Esophagus squamous epithelium (tissue), 5 donors: ENCODE results near the gene TIAM2. TPM values are rescaled to one million over a fixed set of nuclear protein-coding genes. Genes with fewer than 3 reads are reported as not detected.

Experiments
- DNase-seq: peaks from one replicate; lab custom pipeline; 2025; lab: John Stamatoyannopoulos, UW
- H3K27ac ChIP-seq, 4 donors: fragments of 200-600 bp; sonication (generic); one replicate each; pipeline ENCODE4 v1.5.1; 2016 to 2019; ENCODE audit warnings: mild to moderate bottlenecking in 1 of 4
- H3K27me3 ChIP-seq, 4 donors: fragments of 200-600 bp; sonication (generic); 1 replicate in 3 of 4; 2 replicates in 1 of 4; pipeline versions ENCODE4 v1.5.1 to v1.6.0; 2017 to 2021; ENCODE audit warnings: antibody characterized with exemption in 1 of 4
- H3K36me3 ChIP-seq, 3 donors: fragments of 200-600 bp; sonication (generic); one replicate each; pipeline ENCODE4 v1.5.1; 2016 to 2019
- H3K4me1 ChIP-seq, 3 donors: fragments of 200-600 bp; sonication (generic); one replicate each; pipeline ENCODE4 v1.5.1; 2017 to 2019
- H3K4me3 ChIP-seq, 4 donors: fragments of 200-600 bp; sonication (generic); 1 replicate in 3 of 4; 2 replicates in 1 of 4; pipeline ENCODE4 v1.5.1; 2016 to 2019; ENCODE audit warnings: mild to moderate bottlenecking in 2 of 4, moderate library complexity in 1 of 4
- H3K9me3 ChIP-seq, 3 donors: fragments of 200-600 bp; sonication (generic); one replicate each; pipeline ENCODE4 v1.5.1; 2016 to 2019
- POLR2A ChIP-seq, 4 donors: fragments of 450-650 bp; IDR thresholded peaks; one replicate each; pipeline ENCODE4 v1.6.1; 2017; ENCODE audit warnings: antibody characterized with exemption in 4 of 4, mild to moderate bottlenecking in 4 of 4, moderate library complexity in 3 of 4
- WGBS, 2 donors: methylation state at CpG; one replicate each; pipeline ENCODE4 v1.1.5; 2018; 5-methylcytosine and 5-hydroxymethylcytosine counted together
- intact Hi-C: fragments of 100-400 bp; cut with DNase I; formaldehyde crosslinking; loops from one replicate; pipeline ENCODE4 v1.15.0; 2022
- total RNA-seq, 4 donors: library from RNA; depleted of rRNA; stranded (reverse); fragments of >200 nt; gene quantifications; one replicate each; pipeline ENCODE4 v1.1.0, GENCODE V29; 2016
- TF ChIP-seq, protein P1 (sequence below), 6 experiments: fragments of 450-650 bp in 4 of 6; fragments of 200-600 bp in 2 of 6; sonication (generic) in 2 of 6; IDR thresholded peaks; one replicate each; pipeline ENCODE4 v1.5.1; 2016 to 2019; ENCODE audit warnings: antibody characterized with exemption in 6 of 6, mild to moderate bottlenecking in 4 of 6, moderate library complexity in 4 of 6
- donor health status: DM: yes; HTN: yes; CAD: no.

Gene TIAM2
- total RNA-seq, 4 donors from 2014 or later: 2.3 to 10.3 (median 5.6) TPM

DNA sequence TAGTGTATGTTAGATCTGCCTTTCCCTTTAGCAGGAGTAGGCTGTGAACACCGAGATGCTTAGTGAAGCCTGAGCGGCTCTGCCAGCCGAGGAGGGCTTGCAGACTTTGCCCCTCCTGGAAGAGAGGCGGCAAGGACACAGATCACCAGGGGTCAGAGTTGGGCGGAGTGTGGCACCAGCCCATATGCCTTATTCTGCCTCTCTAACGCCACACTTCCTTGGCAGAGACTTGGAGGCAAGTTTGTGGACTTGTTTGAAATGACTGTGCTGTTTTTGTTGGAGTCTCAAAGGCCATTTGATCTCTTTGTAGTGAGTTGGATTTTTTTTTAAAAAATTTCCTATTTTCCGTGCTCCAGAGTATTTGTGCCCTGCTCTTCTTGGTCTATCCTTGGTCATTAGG is 224.2 kb downstream of the TIAM2 start:
- Histone ChIP-seq H3K27ac (peak overlapping the region in 2 of 4 donors; percentile 13 to 76), H3K36me3 (no peaks in the 10 kb centered on the region), H3K9me3 (no peaks in the 10 kb centered on the region), H3K4me3 (no peak overlapping the region), H3K27me3 (no peaks in the 10 kb centered on the region), H3K4me1 (peaks cover 3 to 28% (median 7%) of the 10 kb centered on the region in 3 donors)
- intact Hi-C loops: no loop called here
- TF ChIP-seq, protein P1, sequence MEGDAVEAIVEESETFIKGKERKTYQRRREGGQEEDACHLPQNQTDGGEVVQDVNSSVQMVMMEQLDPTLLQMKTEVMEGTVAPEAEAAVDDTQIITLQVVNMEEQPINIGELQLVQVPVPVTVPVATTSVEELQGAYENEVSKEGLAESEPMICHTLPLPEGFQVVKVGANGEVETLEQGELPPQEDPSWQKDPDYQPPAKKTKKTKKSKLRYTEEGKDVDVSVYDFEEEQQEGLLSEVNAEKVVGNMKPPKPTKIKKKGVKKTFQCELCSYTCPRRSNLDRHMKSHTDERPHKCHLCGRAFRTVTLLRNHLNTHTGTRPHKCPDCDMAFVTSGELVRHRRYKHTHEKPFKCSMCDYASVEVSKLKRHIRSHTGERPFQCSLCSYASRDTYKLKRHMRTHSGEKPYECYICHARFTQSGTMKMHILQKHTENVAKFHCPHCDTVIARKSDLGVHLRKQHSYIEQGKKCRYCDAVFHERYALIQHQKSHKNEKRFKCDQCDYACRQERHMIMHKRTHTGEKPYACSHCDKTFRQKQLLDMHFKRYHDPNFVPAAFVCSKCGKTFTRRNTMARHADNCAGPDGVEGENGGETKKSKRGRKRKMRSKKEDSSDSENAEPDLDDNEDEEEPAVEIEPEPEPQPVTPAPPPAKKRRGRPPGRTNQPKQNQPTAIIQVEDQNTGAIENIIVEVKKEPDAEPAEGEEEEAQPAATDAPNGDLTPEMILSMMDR (IDR thresholded peaks at IDR 0.05): no peak
- TF ChIP-seq POLR2A (IDR thresholded peaks at IDR 0.05): no peak
- no peak for DNase-seq
- 65 to 80% methylated on average over 4 to 7 of the region's 7 CpGs for WGBS, 2 donors

DNA sequence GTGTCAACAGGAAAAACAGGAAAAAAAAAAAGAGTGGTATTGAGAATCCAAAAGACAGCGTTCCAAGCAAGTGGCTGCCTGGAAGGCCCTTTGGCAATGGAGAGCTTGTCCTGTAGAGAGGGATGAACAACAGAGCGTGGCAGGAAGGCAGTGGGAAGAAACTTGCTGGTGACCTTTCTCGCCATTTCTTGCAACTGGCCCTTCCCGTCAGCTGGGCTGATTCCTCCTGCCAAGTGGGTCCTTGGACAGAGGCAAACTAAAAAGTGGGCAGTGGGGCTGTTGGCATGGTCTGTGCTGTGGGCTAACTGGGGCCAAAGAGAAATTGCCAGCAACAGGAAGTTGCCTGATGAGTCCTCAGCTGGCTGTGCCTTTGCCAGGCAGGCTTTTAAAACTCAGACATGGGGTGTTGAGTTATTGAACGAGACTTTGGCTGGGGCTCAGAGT is 224.8 kb downstream of the TIAM2 start:
- no peaks in the 10 kb centered on the region for H3K36me3 ChIP-seq
- WGBS, 2 donors: 62 to 64% methylated on average over 4 to 5 of the region's 5 CpGs
- TF ChIP-seq, protein P1 (IDR thresholded peaks at IDR 0.05): no peak
- TF ChIP-seq POLR2A (IDR thresholded peaks at IDR 0.05): no peak
- H3K9me3 ChIP-seq: no peaks in the 10 kb centered on the region
- no peaks in the 10 kb centered on the region for H3K27me3 ChIP-seq
- peak overlapping the region in 3 of 4 donors; percentile 3 to 76 (median 13) for H3K27ac ChIP-seq
- H3K4me3 ChIP-seq: no peak overlapping the region
- intact Hi-C loops: no loop called here
- no peak for DNase-seq
- peaks cover 3 to 22% (median 7%) of the 10 kb centered on the region in 3 donors for H3K4me1 ChIP-seq

DNA sequence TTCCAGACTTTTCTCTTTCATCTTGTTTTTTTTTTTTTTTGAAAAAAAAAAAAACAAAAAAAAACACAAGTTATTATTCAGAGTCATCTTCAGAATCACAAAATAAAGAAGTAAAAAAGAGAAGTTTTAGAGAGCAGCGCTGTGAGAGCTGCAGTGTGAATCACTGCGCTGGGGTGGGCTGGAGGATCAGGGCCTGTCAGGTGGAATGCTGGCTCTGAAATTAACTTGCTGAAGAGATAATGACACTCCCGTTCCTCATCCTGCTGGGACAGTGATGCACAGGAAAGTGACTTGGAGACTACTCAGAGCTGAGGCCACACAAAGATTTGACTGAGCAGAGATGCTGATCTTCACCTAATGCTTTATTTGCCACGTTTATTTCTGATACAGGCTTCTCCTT is 226.0 kb downstream of the TIAM2 start:
- no peak for TF ChIP-seq POLR2A (IDR thresholded peaks at IDR 0.05)
- TF ChIP-seq, protein P1 (IDR thresholded peaks at IDR 0.05): no peak
- no peak for DNase-seq
- H3K36me3 ChIP-seq: no peaks in the 10 kb centered on the region
- H3K27me3 ChIP-seq: no peaks in the 10 kb centered on the region
- no peak overlapping the region for H3K27ac ChIP-seq
- WGBS, 2 donors: 75% methylated on average over 4 of the region's 4 CpGs
- H3K4me1 ChIP-seq: peaks cover 3 to 22% (median 7%) of the 10 kb centered on the region in 3 donors
- no peak overlapping the region for H3K4me3 ChIP-seq
- H3K9me3 ChIP-seq: no peaks in the 10 kb centered on the region
- intact Hi-C loops: no loop called here

DNA sequence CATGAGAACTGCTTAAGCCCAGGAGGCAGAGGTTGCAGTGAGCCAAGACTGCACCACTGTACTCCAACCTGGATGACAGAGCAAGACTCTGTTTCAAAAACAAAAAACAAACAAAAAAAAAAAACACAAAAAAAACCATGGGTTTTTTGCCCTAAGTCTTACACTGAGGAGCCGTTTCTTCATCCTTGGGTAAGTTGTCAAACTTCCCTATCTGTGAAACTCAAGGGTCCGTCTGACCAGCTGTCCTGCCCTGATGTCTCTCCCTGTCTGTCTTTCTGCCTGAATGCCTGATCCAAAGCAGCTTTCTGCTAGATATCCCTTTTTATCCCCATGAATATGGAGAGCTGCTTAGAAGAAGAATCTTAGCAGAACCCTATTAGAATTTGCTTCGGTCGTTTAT is 227.4 kb downstream of the TIAM2 start:
- intact Hi-C loops: no loop called here
- DNase-seq: no peak
- H3K36me3 ChIP-seq: no peaks in the 10 kb centered on the region
- no peaks in the 10 kb centered on the region for H3K27me3 ChIP-seq
- H3K4me3 ChIP-seq: no peak overlapping the region
- H3K4me1 ChIP-seq: peaks cover 3 to 22% (median 7%) of the 10 kb centered on the region in 3 donors
- TF ChIP-seq POLR2A (IDR thresholded peaks at IDR 0.05): no peak
- TF ChIP-seq, protein P1 (IDR thresholded peaks at IDR 0.05): no peak
- no peaks in the 10 kb centered on the region for H3K9me3 ChIP-seq
- no peak overlapping the region for H3K27ac ChIP-seq
- 85 to 89% methylated on average over 4 of the region's 4 CpGs for WGBS, 2 donors

DNA sequence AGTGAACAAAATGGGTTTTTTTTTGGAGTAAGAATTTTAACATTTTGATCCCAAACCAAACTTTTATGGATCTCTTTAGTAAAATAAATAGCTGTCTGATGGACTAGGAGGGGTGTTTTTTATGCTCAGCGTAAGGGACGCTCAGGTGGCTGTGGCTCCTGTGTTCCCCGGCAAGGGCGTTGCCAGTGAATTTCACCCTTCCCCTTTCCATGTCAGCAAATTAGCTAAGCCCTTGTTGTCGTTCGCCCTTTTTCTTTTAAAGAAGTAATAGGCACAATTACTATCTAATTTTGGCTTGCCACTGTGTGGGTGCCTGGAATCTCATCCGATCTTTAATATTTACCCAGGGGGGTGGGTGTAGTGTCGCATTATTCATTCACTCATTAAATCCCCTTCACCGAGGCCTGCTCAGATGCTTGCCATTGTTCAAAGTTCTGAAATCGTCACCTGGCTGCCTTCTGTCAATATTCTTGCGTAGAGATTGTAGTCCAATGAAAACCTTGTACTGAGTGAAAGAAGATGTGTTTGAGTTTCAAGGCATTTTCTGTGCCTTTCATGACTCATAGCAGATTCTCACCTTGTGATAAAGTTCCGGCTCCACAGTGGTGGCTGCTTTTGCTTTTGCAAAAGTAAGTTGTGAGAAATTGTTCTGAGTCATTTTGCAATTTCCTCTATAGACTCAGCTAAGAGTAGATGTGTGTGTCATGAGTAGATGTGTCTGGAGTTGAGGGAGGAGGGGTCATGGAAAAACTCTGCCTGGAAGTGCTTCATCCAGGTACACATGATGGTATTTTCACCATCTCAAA is 228.7 kb downstream of the TIAM2 start:
- Histone ChIP-seq H3K27ac (peak overlapping the region in 1 of 4 donors; percentile 14), H3K4me3 (no peak overlapping the region), H3K4me1 (peaks cover 6 to 36% (median 7%) of the 10 kb centered on the region in 3 donors), H3K9me3 (no peaks in the 10 kb centered on the region), H3K27me3 (no peaks in the 10 kb centered on the region), H3K36me3 (no peaks in the 10 kb centered on the region)
- TF ChIP-seq POLR2A (IDR thresholded peaks at IDR 0.05): no peak
- TF ChIP-seq, protein P1 (IDR thresholded peaks at IDR 0.05): no peak
- no peak for DNase-seq
- 52 to 69% methylated on average over 12 of the region's 12 CpGs for WGBS, 2 donors
- intact Hi-C loops: no loop called here
